Femur (tissue), 1 donor: ENCODE measurements around the gene PHF13.
"Not testable (repeated sequence)": the region's sequence is repeated elsewhere in the genome, so short reads cannot be mapped to it uniquely, and the experiment has no call there.

Source experiments
- DNase-seq: peaks from one replicate; pipeline ENCODE4 v3.0.0-alpha.2; 2017

Gene PHF13

DNA sequence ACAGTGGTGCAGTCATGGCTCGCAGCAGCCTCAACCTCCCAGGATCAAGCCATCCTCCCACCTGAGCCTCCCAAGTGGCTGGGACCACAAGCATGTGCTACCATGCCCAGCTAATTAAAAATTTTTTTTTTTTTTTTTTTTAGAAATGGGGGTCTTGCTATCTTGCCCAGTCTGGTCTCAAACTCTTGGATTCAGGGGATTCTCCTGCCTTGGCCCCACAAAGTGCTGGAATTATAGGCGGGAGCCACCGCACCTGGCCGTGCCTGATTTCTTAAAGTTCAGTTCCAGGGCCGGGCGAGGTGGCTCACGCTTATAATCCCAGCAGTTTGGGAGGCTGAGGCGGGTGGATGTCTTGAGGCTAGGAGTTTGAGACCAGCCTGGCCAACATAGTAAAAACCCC is 17.5 kb downstream of the PHF13 start:
- no peak for DNase-seq

DNA sequence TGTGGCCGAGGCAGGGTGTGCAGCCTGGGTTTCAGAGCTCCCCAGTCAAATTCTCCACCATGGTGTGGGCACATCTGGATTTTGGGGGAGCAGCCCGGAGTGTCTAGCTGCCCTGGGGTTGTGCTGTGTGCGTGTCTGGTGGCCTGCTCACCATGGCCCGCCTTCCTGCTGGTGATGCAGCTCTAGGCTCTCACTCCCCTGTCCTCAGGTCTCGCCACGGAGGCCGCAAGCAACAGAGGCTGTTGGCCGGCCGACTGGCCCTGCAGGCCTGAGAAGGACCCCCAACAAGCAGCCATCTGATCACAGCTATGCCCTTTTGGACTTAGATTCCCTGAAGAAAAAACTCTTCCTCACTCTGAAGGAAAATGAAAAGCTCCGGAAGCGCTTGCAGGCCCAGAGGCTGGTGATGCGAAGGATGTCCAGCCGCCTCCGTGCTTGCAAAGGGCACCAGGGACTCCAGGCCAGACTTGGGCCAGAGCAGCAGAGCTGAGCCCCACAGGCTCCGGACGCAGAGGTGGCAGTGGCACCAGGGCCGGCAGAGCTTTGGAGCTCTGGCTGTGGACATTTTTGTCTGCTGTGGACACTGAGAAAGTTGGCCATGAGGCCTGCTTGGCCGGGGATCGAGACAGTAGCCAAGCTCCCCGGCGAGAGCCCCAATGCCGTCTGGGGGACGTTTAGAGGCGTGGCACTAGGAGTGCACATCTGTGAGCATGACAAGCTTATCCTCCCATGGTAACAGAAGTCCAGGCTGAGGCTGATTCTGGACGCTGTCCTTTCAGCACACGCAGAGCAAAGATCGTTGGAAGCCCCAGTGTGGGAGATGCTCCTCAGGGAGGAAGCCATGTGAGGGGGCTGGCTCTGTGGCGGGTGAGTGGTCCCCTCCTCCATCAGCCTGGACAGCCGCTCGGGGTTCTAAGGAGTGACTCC is 19.3 kb downstream of the PHF13 start:
- no peak for DNase-seq

DNA sequence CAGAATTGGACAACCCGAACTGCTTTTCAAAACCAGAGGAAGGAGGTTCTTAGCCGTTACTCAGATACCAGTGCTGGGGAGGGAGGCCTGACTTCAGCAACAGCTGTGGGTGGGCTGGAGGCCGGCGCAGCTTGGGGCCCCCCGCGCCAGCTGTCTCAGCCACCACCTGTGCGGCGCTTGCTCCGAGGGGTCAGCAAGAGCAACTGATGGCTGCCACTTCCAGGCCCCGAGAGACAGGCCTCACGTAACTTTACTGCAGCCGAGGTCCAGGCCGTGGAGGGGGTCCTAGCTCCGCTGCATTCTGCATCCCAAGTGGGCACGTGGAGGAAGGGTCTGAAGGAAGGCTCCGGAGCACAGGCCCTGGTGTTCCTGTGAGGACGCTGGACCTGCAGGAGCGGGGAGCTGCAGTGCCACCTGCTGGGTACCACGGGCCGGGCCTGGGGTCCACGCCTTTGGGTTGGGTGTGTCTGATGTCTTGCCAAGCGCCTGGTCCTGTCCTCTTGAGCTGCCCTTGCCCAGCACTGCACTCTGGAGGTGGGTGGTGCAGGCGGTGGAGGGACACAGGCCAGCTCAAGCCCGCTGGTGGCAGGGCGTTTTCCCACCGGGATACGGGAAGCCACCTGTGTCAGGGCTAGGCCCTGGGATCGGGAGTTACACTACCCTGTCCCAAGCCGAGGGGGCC is 21.0 kb downstream of the PHF13 start:
- DNase-seq: peak; percentile 69

DNA sequence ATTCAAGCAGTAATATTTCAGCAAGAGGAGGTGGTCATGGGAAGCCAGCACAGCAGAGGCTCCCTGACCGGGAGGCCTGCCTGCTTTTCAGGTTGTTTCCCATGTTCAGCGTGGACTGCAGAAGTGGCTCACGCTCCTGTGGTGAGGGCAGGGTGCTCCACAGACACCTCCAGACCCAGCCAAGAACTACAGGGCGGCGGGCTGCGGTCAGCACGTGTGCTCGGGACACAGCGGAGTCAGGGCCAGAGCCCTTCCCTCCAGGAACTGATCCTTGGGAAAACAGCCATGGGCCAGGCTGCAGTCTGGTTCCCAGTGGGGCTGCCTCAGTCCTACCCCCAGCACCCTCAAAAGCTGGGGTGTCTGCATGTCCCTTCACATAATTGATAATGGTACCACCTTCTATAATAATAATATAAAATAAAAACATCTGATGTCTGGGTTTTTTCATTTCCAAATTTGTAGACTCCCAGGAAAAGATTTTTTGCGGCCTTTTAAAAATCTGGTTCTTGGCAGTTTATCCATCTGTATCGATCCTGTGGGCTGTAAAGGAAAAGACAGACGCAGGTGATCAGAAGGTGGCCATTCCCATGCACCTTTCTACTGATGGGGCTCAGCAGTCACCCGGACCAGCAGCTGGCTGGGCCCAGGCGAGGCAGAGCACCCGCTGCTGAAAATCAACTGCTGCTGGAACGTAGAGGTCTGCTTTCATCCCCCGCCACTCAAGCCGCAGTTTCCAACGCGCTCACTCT is 21.8 kb downstream of the PHF13 start:
- DNase-seq: no peak

DNA sequence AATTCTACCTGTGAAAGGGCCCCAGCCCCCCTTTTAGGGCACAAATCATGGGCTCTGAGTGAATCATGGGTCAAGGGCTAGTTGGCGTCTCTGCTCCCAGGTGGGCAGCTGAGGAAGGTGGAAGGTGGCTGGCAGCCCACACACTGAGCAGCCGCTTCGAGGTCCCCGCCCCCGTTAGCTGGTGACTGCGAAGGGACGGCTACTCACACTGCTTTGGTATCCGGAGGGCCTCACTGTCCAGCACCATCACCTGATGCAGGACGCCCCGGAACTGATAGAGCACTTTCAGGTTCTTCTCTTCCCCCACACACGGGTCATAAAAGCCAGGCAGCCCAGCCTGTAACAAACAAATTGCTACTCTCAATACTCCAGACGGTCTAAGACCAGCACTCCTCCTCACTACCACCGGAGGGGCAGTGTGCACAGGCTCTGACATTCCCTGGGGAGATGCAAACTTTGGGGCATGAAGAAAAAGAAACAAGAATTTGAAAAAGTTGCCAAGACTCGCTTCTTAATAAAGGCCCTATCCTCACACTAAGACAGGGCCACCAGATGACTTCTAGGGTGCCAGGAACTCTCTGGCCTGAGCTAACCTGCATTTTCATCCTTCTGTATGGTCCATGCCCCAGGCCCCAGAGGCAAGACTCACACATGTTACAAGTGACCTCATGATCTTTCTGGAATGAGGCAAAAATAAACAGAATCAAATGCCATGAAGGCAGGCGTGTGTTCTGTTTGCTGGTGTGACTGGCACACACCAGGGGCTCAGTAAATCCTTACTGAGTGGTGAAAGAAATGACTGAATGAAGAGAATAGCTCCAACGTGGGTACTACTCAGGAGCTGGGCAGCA is 22.6 kb downstream of the PHF13 start:
- no peak for DNase-seq

DNA sequence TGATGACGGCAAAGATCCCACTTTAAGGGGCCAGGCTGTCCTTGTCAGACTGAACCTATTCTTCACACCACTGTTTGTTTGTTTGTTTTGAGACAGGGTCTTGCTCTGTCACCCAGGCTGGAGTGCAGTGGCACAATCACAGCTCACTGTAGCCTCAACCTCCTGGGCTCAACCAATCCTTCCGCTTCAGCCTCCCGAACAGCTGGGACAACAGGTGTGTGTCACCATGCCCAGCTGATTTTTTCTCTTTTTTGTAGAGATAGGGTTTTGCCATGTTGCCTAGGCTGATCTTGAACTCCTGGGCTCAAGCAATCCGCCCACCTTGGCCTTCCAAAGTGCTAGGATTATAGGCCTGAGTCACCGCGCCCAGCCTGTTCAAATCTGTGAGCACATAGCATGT is 23.2 kb downstream of the PHF13 start:
- not testable (repeated sequence) for DNase-seq

GRCh38 chr1:6637770-6638169 is 24.2 kb downstream of the PHF13 start:
- DNase-seq: no peak

- DNase-seq: peak; percentile 91
Measured at GRCh38 chr1:6638226-6638625, 24.7 kb downstream of the PHF13 start.

- not testable (repeated sequence) for DNase-seq
Measured at GRCh38 chr1:6640867-6641266, 27.3 kb downstream of the PHF13 start.

- no peak for DNase-seq
Measured at GRCh38 chr1:6645018-6645417, 31.5 kb downstream of the PHF13 start.

DNA sequence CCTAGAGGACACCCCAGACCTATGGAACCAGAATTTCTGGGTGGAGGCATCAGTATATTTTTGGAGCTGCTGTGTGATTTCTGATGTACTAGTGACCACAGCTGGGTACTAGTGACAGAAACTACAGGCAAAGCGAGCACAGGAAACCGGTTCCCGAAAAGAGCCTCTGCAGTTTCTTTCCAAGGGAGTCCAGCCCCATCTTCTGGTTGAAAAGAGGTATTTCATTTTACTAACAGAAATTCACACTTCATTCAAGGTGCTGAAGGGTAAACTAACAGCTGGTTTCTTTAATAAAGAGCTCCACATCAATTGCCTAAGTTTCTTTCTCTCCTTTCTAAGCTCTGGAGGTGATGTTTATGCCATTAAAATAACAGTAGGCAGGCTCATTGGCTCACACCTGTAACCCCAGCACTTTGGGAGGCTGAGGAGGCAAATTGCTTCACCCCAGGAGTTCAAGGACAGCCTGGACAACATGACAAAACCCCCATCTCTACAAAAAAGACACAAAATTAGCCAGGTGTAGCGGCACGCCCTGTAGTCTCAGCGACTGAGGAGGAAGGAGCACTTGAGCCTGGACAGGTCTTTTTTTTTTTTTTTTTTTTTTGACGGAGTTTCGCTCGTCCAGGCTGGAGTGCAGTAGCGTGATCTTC is 33.1 kb downstream of the PHF13 start:
- no peak for DNase-seq

DNA sequence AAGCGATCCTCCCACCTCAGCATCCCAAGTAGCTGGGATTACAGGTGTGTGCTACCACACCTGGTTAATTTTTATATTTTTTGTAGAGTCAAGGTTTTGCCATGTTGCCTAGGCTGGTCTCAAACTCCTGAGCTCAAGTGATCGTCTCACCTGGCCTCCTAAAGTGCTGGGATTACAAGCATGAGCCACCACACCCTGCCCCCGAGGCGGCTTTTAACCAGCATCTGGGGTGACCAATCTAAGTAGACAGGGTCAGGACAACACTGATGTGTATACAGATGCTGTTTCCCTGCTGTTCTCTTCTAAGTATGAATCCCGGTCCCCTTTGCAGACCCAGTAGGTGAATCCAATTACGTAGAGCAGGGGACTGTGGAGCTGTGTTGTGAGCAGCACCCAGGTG is 35.0 kb downstream of the PHF13 start:
- no peak for DNase-seq

GRCh38 chr1:6651909-6652308 is 38.4 kb downstream of the PHF13 start:
- DNase-seq: no peak

DNA sequence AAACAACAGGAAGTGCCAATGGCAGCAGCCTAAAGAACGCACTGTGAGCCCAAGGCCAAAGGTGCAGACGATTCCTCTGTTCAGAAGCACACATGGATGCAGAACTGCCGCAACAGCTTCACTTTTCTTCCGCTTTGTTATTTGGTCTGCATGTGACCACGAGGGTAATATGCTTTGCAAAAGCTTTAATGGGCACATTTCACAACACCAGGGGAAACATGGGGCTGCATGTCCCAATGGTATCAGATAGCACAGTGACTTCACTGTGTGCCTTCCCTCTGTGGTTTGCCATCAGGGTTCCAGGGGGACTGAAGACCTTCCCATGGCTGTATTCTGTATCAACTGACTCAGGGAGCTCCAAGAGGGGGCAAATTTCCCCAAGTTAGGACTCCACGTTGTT is 39.5 kb downstream of the PHF13 start:
- DNase-seq: no peak

GRCh38 chr1:6653436-6654290 is 40.1 kb downstream of the PHF13 start:
- DNase-seq: no peak

DNA sequence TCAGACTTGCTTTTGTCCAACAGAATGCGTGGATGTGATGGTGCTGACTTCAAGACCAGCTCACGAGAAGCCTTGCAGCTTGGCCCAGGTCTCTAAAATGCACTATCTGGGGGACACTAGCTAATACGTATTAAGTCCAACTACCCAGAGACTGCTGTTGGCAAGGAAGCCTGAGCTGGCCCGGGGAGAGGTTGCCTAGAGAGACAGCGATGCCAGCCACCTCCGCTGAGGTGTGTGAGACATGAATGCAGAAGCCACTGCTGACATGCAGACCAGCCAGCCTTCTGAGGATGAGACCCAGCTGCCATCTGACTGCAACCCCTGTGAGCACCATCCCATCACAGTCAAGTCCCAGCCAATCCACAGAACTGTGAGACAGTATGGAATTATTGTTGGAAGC is 43.6 kb downstream of the PHF13 start:
- DNase-seq: no peak

DNA sequence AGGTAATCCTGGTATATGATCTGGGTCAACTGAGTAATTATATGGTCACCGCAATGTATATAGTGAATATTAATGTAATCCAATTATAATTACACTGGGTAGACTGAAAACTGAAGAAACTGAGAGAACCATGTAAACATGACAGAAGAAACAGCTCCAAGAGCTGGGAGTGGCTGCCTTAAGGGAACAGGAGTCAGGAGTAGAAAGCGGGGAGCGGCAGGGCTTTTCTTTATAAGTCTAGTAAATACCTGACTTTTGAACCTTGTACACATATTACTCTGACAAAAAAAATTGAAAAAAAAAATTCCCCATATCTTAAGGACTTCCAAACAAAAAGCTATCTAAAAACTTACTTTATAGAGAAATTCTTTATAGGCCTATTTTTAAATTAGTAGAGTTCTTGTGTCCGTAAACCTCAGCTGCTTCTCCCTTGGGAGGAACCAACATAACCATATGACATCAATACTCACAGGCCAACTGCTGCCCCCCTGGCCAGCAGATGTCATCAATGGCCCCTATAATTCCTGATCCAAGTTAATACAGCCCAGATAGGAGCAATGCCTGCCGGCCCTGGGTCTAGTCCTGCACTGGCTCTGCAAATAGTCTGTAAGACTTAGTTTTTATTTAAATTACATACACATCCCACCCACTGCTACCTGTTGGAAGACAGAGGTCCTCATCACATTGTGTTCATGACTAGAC is 45.0 kb downstream of the PHF13 start:
- no peak for DNase-seq

- no peak for DNase-seq
Measured at GRCh38 chr1:6660415-6661049, 47.0 kb downstream of the PHF13 start.

DNA sequence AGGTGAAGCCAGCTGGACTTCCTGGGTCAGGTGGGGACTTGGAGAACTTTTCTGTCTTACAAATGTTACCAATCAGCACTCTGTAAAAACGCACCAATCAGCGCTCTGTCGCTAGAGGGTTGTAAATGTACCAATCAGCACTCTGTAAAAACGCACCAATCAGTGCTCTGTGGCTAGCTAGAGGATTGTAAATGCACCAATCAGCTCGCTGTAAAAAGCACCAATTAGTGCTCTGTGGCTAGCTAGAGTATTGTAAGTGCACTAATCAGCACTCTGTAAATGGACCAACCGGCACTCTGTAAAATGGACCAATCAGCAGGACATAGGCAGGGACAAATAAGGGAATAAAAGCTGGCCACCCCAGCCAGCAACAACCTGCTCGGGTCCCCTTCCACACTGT is 48.9 kb downstream of the PHF13 start:
- DNase-seq: not testable (repeated sequence)

DNA sequence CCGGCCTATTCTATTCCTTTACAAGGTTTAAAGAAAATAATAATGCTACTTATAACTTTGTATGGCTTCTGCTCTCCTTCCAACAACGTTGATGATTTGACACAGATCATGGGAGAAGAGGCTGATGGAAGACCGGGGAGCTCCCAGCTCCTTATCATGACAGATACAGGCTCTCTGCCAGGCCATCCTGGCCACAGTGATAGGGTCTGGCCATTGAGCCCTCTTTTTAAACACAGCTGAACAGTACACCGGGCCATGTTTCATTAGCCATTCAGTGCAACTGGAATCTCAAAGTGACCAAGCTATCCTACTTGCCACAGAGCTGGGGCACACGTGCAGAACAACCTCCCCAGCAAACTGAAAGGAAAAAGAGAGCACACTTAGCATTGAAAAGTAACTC is 53.2 kb downstream of the PHF13 start:
- DNase-seq: no peak
